ENCODE measurements around the gene OPCML.

GRCh38 chr11:132908414-132908810, 623.9 kb downstream of the OPCML start:
- TF ChIP-seq POLR2A (IDR thresholded peaks at IDR 0.05) (no peak), POLR2AphosphoS5 (IDR thresholded peaks at IDR 0.05) (no peak)

Measured in suprapubic skin (tissue), 4 donors.